K562 (cell line): ENCODE results near the gene FN3K. TPM values are rescaled to one million over a fixed set of nuclear protein-coding genes. Genes with fewer than 3 reads are reported as not detected.

Source experiments
- ATAC-seq: fragments of 200-7000 bp; cut with Tn5 transposase; 3 replicates; pipeline ENCODE4 v1.9.1; 2020; ENCODE audit warnings: moderate library complexity
- BruUV-seq: library from RNA; stranded (reverse); fragments of 400-500 nt; replicated peaks from 2 replicates; lab custom pipeline; 2021; lab: Mats Ljungman, UMichigan
- CTCF ChIA-PET: fragments of 300-600 bp; formaldehyde crosslinking; extraction: SDS; loops from one replicate; lab custom pipeline; 2021; ENCODE audit warnings: low intra/inter-chr PET ratio; lab: Yijun Ruan, JAX
- POLR2A ChIA-PET: fragments of 300-600, 350-650 bp; sonication (Branson Sonifier 250); formaldehyde crosslinking; extraction: SDS; loops from one replicate; lab custom pipeline; 2021; ENCODE audit warnings: antibody characterized with exemption, inconsistent platforms; lab: Yijun Ruan, JAX
- DNase-seq, 4 experiments: peaks; one replicate each; pipeline versions ENCODE4 v3.0.0 to v3.0.0-alpha.2; 2011 to 2018; ENCODE audit warnings: low spot score in 3 of 4, mixed read lengths in 3 of 4; ENCODE audit errors: extremely low read depth in 1 of 4
- FAIRE-seq: peaks from 2 replicates; lab custom pipeline; 2011; peaks lifted over from hg19 to GRCh38; lab: Jason Lieb, UNC
- H2AFZ ChIP-seq: 2 replicates; pipeline ENCODE4 v1.6.0; 2011; ENCODE audit warnings: low read depth, low read length, control low read depth, inconsistent platforms
- H3K27ac ChIP-seq: fragments of 200-600 bp; 3 replicates; pipeline ENCODE4 v1.8.0; 2011; ENCODE audit warnings: low read depth, mild to moderate bottlenecking, control low read depth, inconsistent platforms, low read length, moderate library complexity, mixed read lengths; ENCODE audit errors: extremely low read depth
- H3K27me3 ChIP-seq, 2 experiments: fragments of 300-600 bp in 1 of 2; 2 replicates in 1 of 2; 3 replicates in 1 of 2; pipeline versions ENCODE4 v1.6.0 to v1.8.0; 2011; ENCODE audit warnings: inconsistent platforms in 2 of 2, low read length in 2 of 2, mild to moderate bottlenecking in 1 of 2, mixed read lengths in 1 of 2, moderate library complexity in 1 of 2; ENCODE audit not compliant: control insufficient read depth in 2 of 2, insufficient read depth in 2 of 2
- H3K36me3 ChIP-seq: fragments of 300-600 bp; 3 replicates; pipeline ENCODE4 v1.8.0; 2011; ENCODE audit warnings: mild to moderate bottlenecking, low read length, inconsistent platforms; ENCODE audit not compliant: control insufficient read depth, insufficient read depth
- H3K4me1 ChIP-seq, 2 experiments: fragments of 200-600 bp in 1 of 2; replicated peaks in 1 of 2; 2 replicates in 1 of 2; 3 replicates in 1 of 2; pipeline versions ENCODE4 v1.5.1 to v1.8.0; 2011; ENCODE audit warnings: inconsistent platforms in 2 of 2, low read length in 2 of 2, mild to moderate bottlenecking in 1 of 2, mixed read lengths in 1 of 2, moderate library complexity in 1 of 2; ENCODE audit not compliant: control insufficient read depth in 2 of 2, insufficient read depth in 2 of 2
- H3K4me2 ChIP-seq: 2 replicates; pipeline ENCODE4 v1.6.1; 2011; ENCODE audit warnings: low read length, control low read depth, inconsistent platforms, mixed read lengths; ENCODE audit not compliant: insufficient read depth
- H3K4me3 ChIP-seq: fragments of 200-600 bp; sonication (generic), shearing (Covaris generic); 2 replicates; pipeline ENCODE4 v1.5.1; 2016; ENCODE audit warnings: control low read depth, inconsistent platforms
- H3K79me2 ChIP-seq: fragments of 200-600 bp; 3 replicates; pipeline ENCODE4 v1.8.0; 2011; ENCODE audit warnings: low read length, inconsistent platforms; ENCODE audit not compliant: control insufficient read depth, insufficient read depth
- H3K9ac ChIP-seq, 2 experiments: 2 replicates each; pipeline versions ENCODE4 v1.6.0 to v1.6.1; 2011; ENCODE audit warnings: low read depth in 2 of 2, low read length in 2 of 2, control low read depth in 1 of 2, inconsistent platforms in 1 of 2, mild to moderate bottlenecking in 1 of 2, mixed read lengths in 1 of 2; ENCODE audit not compliant: insufficient read depth in 1 of 2
- H3K9me1 ChIP-seq: one replicate; pipeline ENCODE4 v1.6.0; 2011; ENCODE audit warnings: inconsistent platforms, mild to moderate bottlenecking, low read length, moderate library complexity; ENCODE audit not compliant: control insufficient read depth, insufficient read depth
- H3K9me3 ChIP-seq: replicated peaks from 2 replicates; pipeline ENCODE4 v1.5.1; 2011; ENCODE audit warnings: low read depth, low read length, inconsistent platforms; ENCODE audit not compliant: control insufficient read depth, insufficient read depth
- H4K20me1 ChIP-seq: replicated peaks from 2 replicates; pipeline ENCODE4 v1.6.1; 2011; ENCODE audit warnings: low read length, inconsistent platforms, mixed read lengths; ENCODE audit not compliant: control insufficient read depth, insufficient read depth
- C11orf30 ChIP-seq: fragments of 450-650 bp; IDR thresholded peaks from 2 replicates; pipeline ENCODE4 v1.6.1; 2016; ENCODE audit warnings: low read depth, mild to moderate bottlenecking
- CBX3 ChIP-seq, 2 experiments: IDR thresholded peaks; 1 replicate in 1 of 2; 2 replicates in 1 of 2; pipeline ENCODE4 v1.6.1; 2012; ENCODE audit warnings: inconsistent platforms in 2 of 2, low read length in 2 of 2, borderline replicate concordance in 1 of 2, control low read depth in 1 of 2
- KHSRP ChIP-seq: fragments of 450-650 bp; IDR thresholded peaks from 2 replicates; pipeline ENCODE4 v1.6.1; 2017
- KLF10 ChIP-seq: fragments of 250-450 bp; sonication (Bioruptor Pico); IDR thresholded peaks from 2 replicates; pipeline ENCODE4 v1.6.1; 2021; ENCODE audit warnings: matching md5 sums
- MAFG ChIP-seq: fragments of 450-650 bp; conservative IDR thresholded peaks from 2 replicates; pipeline ENCODE4 v1.6.1; 2016; ENCODE audit warnings: missing genetic modification characterization, missing compliant biosample characterization
- MYNN ChIP-seq, 2 experiments: sonication (generic); formaldehyde crosslinking in 1 of 2; IDR thresholded peaks; 2 replicates each; pipeline versions ENCODE4 v1.5.0 to v1.6.1; 2016 to 2020; ENCODE audit warnings: antibody characterized with exemption in 1 of 2, missing genetic modification reagents in 1 of 2
- NBN ChIP-seq: fragments of 450-650 bp; IDR thresholded peaks from 2 replicates; pipeline ENCODE4 v1.6.1; 2016; ENCODE audit warnings: low read depth, mild to moderate bottlenecking
- RBM15 ChIP-seq: fragments of 200-400 bp; formaldehyde crosslinking; IDR thresholded peaks from 2 replicates; pipeline ENCODE4 v1.6.1; 2018; ENCODE audit warnings: mild to moderate bottlenecking, low read length, moderate library complexity; ENCODE audit not compliant: insufficient read depth
- SMAD2 ChIP-seq: fragments of 150-350 bp; IDR thresholded peaks from 2 replicates; pipeline ENCODE4 v1.6.1; 2014; ENCODE audit warnings: low read depth, mild to moderate bottlenecking, low read length
- ZNF780A ChIP-seq: fragments of 250-450 bp; sonication (Bioruptor Pico); IDR thresholded peaks from 2 replicates; pipeline ENCODE4 v1.5.0; 2021; ENCODE audit warnings: mild to moderate bottlenecking
- WGBS: fragments of 100-300 bp; shearing (Covaris generic); methylation state at CpG from one replicate; pipeline ENCODE4 v1.1.6; 2016; ENCODE audit warnings: low coverage, mixed read lengths; ENCODE audit not compliant: insufficient coverage; ENCODE audit errors: missing lambda C conversion rate; 5-methylcytosine and 5-hydroxymethylcytosine counted together
- in situ Hi-C: fragments of 300-500 bp; cut with MboI; formaldehyde crosslinking; loops from 4 replicates; pipeline ENCODE4 v1.15.0; 2018; ENCODE audit warnings: inconsistent platforms, mixed read lengths
- intact Hi-C: fragments of 100-400 bp; cut with micrococcal nuclease; formaldehyde crosslinking; loops from 2 replicates; pipeline ENCODE4 v1.14.2; 2022
- polyA plus RNA-seq, 8 experiments: library from polyadenylated mRNA; depleted of rRNA in 4 of 8; stranded (reverse) in 5 of 8; unstranded in 3 of 8; fragments of >200 nt; fragmentation: Nextera tagmentation in 2 of 8; fragmentation: Illumina TruSeq in 1 of 8; extraction: Ambion mirVana in 2 of 8; extraction: Trizol in 1 of 8; gene quantifications; 2 replicates each; pipeline versions ENCODE4 v1.2.1 to v1.2.3, GENCODE V29; 2011 to 2014; ENCODE audit warnings: inconsistent platforms in 1 of 8, missing spikeins in 1 of 8
- total RNA-seq, 7 experiments: library from RNA; depleted of rRNA in 6 of 7; stranded (reverse); fragments of >200 nt in 6 of 7; fragmentation: Illumina TruSeq in 2 of 7; extraction: Trizol in 2 of 7; gene quantifications; 2 replicates each; pipeline versions ENCODE4 v1.2.1 to v1.2.3, GENCODE V29; 2011 to 2021; ENCODE audit warnings: low replicate concordance in 1 of 7

Gene FN3K
- total and polyA plus RNA-seq, 9 of the 15 experiments (the other 6 are each of a cell fraction or from before 2014, with no cell fraction given), result 0.08 to 22.7 (median 3.8) TPM

- Histone ChIP-seq H3K27ac (no peak overlapping the region), H3K36me3 (peaks cover 9% of the 10 kb centered on the region), H3K4me3 (no peak overlapping the region), H3K79me2 (peaks cover 15% of the 10 kb centered on the region), H3K9me1 (no peaks in the 10 kb centered on the region), H3K27me3 (no peaks in the 10 kb centered on the region), H3K9me3 (peaks cover 13% of the 10 kb centered on the region), H3K4me2 (no peak overlapping the region), H3K9ac (no peak overlapping the region), H3K4me1 (peaks cover 5 to 31% of the 10 kb centered on the region in 2 experiments; a peak in 4 of 5 replicates), H4K20me1 (no peaks in the 10 kb centered on the region), H2AFZ (no peak overlapping the region)
- intact Hi-C loops (no loop called here), in situ Hi-C loops (no loop called here)
- FAIRE-seq (no peak), ATAC-seq (no peak), DNase-seq (no peak)
- 90% methylated on average over 16 of the region's 16 CpGs for WGBS
- no TSS peak for BruUV-seq
- ChIA-PET POLR2A (interaction anchor here (0.9 kb wide), 1 partner anchor 12 kb away, joined by 3 read pairs; no protein-coding TSS in a partner anchor), CTCF (no interaction called here)
- TF ChIP-seq C11orf30 (no peak), SMAD2 (no peak), RBM15 (no peak), MYNN (IDR thresholded peaks at IDR 0.05) (no peak), MYNN (CRISPR knock-in tag; IDR thresholded peaks at IDR 0.05) (no peak), KHSRP (no peak), CBX3 (IDR thresholded peaks at IDR 0.05; ENCODE audit: borderline replicate concordance in 1 of 2, low read length in 2 of 2) (no peak), ZNF780A (CRISPR knock-in tag) (no peak), MAFG (tag) (no peak), KLF10 (CRISPR knock-in tag) (no peak), NBN (no peak)
These were observed 13.3 kb downstream of the FN3K start for GRCh38 chr17:82748756-82749155.
